T-cell (primary cell): ENCODE measurements around the gene HBP1. TPM values are rescaled to one million over a fixed set of nuclear protein-coding genes. Genes with fewer than 3 reads are reported as not detected.
A peak's percentile ranks its signal among the peaks of the same experiment; 100 is the strongest.

ENCODE experiments used
- ATAC-seq, 4 experiments: fragments of 200-7000 bp in 3 of 4; fragments of 150-1000 bp in 1 of 4; cut with Tn5 transposase; replicated peaks in 1 of 4; 1 replicate in 3 of 4; 2 replicates in 1 of 4; pipeline ENCODE4 v1.10.0; 2021; ENCODE audit warnings: moderate library complexity in 3 of 4, mild to moderate bottlenecking in 2 of 4, moderate number of reproducible peaks in 1 of 4
- CTCF ChIA-PET, 2 donors: fragments of 300-600 bp; sonication (Branson Sonifier 250); formaldehyde crosslinking; loops; one replicate each; lab custom pipeline; 2022; ENCODE audit warnings: antibody characterized with exemption in 2 of 2; lab: Charles Lee
- POLR2A ChIA-PET, 2 donors: fragments of 300-600 bp; sonication (Branson Sonifier 250); formaldehyde crosslinking; loops; one replicate each; lab custom pipeline; 2022; ENCODE audit warnings: antibody characterized with exemption in 2 of 2; lab: Charles Lee
- DNase-seq, 35 experiments: peaks; one replicate each; pipeline versions ENCODE4 v3.0.0 to v3.0.0-alpha.2; 2013 to 2023
- H3K27ac ChIP-seq: one replicate; pipeline ENCODE4 v1.5.1; 2013; ENCODE audit warnings: low read length
- H3K27me3 ChIP-seq, 2 experiments: replicated peaks in 1 of 2; 1 replicate in 1 of 2; 2 replicates in 1 of 2; pipeline versions ENCODE4 v1.6.1 to v1.7.0; 2013; ENCODE audit warnings: low read length in 1 of 2, mixed read lengths in 1 of 2; ENCODE audit not compliant: control insufficient read depth in 2 of 2, insufficient read depth in 2 of 2; ENCODE audit errors: extremely low read depth in 1 of 2
- H3K36me3 ChIP-seq, 2 donors: 1 replicate in 1 of 2; 2 replicates in 1 of 2; pipeline versions ENCODE4 v1.6.1 to v1.7.0; 2013; ENCODE audit warnings: low read length in 1 of 2; ENCODE audit not compliant: control insufficient read depth in 2 of 2, insufficient read depth in 1 of 2; ENCODE audit errors: extremely low read depth in 1 of 2
- H3K4me1 ChIP-seq, 2 experiments: 1 replicate in 1 of 2; 2 replicates in 1 of 2; pipeline versions ENCODE4 v1.6.1 to v1.7.0; 2013; ENCODE audit warnings: low read length in 2 of 2, mixed read lengths in 1 of 2; ENCODE audit not compliant: insufficient read depth in 2 of 2, control insufficient read depth in 1 of 2; ENCODE audit errors: extremely low read depth in 1 of 2
- H3K4me3 ChIP-seq, 2 donors: 1 replicate in 1 of 2; 2 replicates in 1 of 2; pipeline versions ENCODE4 v1.5.1 to v1.7.0; 2013; ENCODE audit warnings: mild to moderate bottlenecking in 2 of 2, low read length in 1 of 2, moderate library complexity in 1 of 2; ENCODE audit not compliant: control insufficient read depth in 1 of 2; ENCODE audit errors: extremely low read depth in 1 of 2
- H3K9me3 ChIP-seq: 2 replicates; pipeline ENCODE4 v1.7.0; 2013
- H3K27ac Mint-ChIP-seq, 2 donors: one replicate each; pipeline ENCODE4 v1.8.0; 2020 to 2021; ENCODE audit warnings: mild to moderate bottlenecking in 2 of 2, mixed read lengths in 2 of 2
- H3K27me3 Mint-ChIP-seq, 2 donors: one replicate each; pipeline ENCODE4 v1.8.0; 2021 to 2022; ENCODE audit warnings: mixed read lengths in 2 of 2
- H3K36me3 Mint-ChIP-seq: one replicate; pipeline ENCODE4 v1.8.0; 2021; ENCODE audit warnings: mixed read lengths
- H3K4me1 Mint-ChIP-seq, 3 donors: one replicate each; pipeline ENCODE4 v1.8.0; 2020 to 2022; ENCODE audit warnings: mixed read lengths in 3 of 3, mild to moderate bottlenecking in 1 of 3
- H3K4me3 Mint-ChIP-seq, 3 donors: one replicate each; pipeline ENCODE4 v1.8.0; 2020 to 2022; ENCODE audit warnings: mild to moderate bottlenecking in 3 of 3, mixed read lengths in 3 of 3, moderate library complexity in 3 of 3
- H3K9me3 Mint-ChIP-seq, 3 donors: one replicate each; pipeline ENCODE4 v1.8.0; 2020 to 2022; ENCODE audit warnings: mixed read lengths in 3 of 3
- WGBS: methylation state at CpG from one replicate; pipeline ENCODE4 v1.1.5; 2013; ENCODE audit warnings: missing lambda C conversion rate; ENCODE audit not compliant: insufficient coverage; 5-methylcytosine and 5-hydroxymethylcytosine counted together
- total RNA-seq, 35 experiments: library from RNA in 6 of 35; stranded (reverse) in 6 of 35; fragments of 120-200 nt in 1 of 35; gene quantifications; one replicate each; pipeline versions ENCODE4 v1.2.1 to v1.2.4 and lab custom pipeline; 2013 to 2026

The HBP1 gene
- total RNA-seq, 5 donors from 2014 or later (not counting 1 experiment from before 2014, with no cell fraction given), result 78.6 to 211 (median 92.0) TPM

GRCh38 chr7:107145067-107145838, 23.6 kb upstream of the HBP1 start:
- H3K4me3 ChIP-seq, result no peak overlapping the region
- no peaks in the 10 kb centered on the region for H3K9me3 Mint-ChIP-seq
- no peaks in the 10 kb centered on the region for H3K36me3 ChIP-seq
- H3K9me3 ChIP-seq, result no peaks in the 10 kb centered on the region
- no CpG with 5 or more reads among the region's 4 CpGs for WGBS
- no peaks in the 10 kb centered on the region for H3K36me3 Mint-ChIP-seq
- H3K27ac ChIP-seq, result no peak overlapping the region
- no peak for ATAC-seq
- peaks cover 0 to 5% (median 3%) of the 10 kb centered on the region in 3 donors for H3K4me1 Mint-ChIP-seq
- H3K27me3 ChIP-seq, result no peaks in the 10 kb centered on the region
- ChIA-PET POLR2A (interaction anchor here in 1 of 2 donors (0.7 kb wide), 1 partner anchor 287 kb away, joined by 3 read pairs; no protein-coding TSS in a partner anchor), CTCF (interaction anchor here (0.6 to 1.0 kb wide), 5 partner anchors 21 to 1375 kb away, joined by 3 to 11 read pairs (median 3); no protein-coding TSS in a partner anchor)
- H3K4me3 Mint-ChIP-seq, result no peak overlapping the region
- H3K27ac Mint-ChIP-seq, result no peak overlapping the region
- H3K27me3 Mint-ChIP-seq, result no peaks in the 10 kb centered on the region
- DNase-seq, result no peak
- no peaks in the 10 kb centered on the region for H3K4me1 ChIP-seq

DNA sequence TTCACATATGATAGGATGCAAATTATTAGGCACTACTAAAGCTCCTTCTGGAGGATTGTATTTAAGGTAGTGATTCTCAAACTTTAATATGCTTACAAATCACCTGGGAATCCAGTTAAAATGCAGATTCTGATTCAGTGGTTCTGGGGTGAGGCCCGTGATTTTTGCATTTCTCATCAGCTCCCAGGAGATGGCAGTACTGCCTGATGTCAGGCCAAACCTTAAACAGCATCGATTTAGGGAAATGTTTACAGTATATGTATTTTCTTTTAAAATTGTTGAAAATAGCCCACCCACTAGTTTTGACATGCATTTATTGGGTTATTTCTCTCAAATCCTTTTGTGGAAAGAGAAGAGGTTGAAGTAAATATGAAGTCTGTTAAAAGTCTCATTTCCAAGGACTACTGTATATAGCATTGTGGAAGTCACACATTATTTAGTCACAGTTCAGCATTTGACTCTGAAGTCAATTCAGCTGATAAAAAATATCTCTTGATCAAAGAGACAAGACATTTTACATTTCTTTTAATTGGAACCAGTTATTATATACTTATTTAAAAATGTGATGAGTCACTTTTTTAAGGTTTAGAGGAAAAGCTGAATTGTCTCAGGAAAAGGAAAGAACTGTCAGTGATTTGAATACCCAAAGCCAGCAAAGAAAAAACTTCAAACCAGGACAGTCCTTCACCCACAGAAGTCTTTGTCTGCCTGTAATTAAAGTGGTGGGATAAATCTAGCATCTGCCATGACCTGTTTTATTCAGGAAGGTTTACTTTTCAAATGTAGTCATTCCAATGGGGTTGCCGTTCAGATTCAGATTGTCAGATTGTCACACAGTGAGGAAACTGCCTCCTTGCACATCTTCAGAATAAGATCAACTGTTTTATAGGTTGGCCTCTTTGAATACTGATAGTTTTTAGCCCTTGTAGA, 21.1 kb upstream of the HBP1 start:
- ATAC-seq (peak; percentile 74 to 87 (median 78)), DNase-seq (peak in 27 of 35 experiments; percentile 5 to 69 (median 24))
- H3K4me3 Mint-ChIP-seq, result no peak overlapping the region
- no peaks in the 10 kb centered on the region for H3K27me3 ChIP-seq
- 100% methylated on average over 1 of the region's 3 CpGs for WGBS
- H3K27ac ChIP-seq, result no peak overlapping the region
- H3K27ac Mint-ChIP-seq, result no peak overlapping the region
- ChIA-PET CTCF (interaction anchor here (0.6 to 7.0 kb wide), 33 partner anchors 9 to 727 kb away, joined by 3 to 101 read pairs (median 5); partner anchors contain the start of gene HBP1 (in 1 of the 2)), POLR2A (interaction anchor here (0.6 to 1.2 kb wide), 6 partner anchors 19 to 349 kb away, joined by 3 to 8 read pairs (median 3); partner anchors contain the start of gene HBP1 (in 1 of the 2))
- no peaks in the 10 kb centered on the region for H3K9me3 ChIP-seq
- no peaks in the 10 kb centered on the region for H3K9me3 Mint-ChIP-seq
- peaks cover 0 to 7% (median 5%) of the 10 kb centered on the region in 3 donors for H3K4me1 Mint-ChIP-seq
- no peaks in the 10 kb centered on the region for H3K36me3 ChIP-seq
- H3K36me3 Mint-ChIP-seq, result no peaks in the 10 kb centered on the region
- no peak overlapping the region for H3K4me3 ChIP-seq
- no peaks in the 10 kb centered on the region for H3K4me1 ChIP-seq
- no peaks in the 10 kb centered on the region for H3K27me3 Mint-ChIP-seq

DNA sequence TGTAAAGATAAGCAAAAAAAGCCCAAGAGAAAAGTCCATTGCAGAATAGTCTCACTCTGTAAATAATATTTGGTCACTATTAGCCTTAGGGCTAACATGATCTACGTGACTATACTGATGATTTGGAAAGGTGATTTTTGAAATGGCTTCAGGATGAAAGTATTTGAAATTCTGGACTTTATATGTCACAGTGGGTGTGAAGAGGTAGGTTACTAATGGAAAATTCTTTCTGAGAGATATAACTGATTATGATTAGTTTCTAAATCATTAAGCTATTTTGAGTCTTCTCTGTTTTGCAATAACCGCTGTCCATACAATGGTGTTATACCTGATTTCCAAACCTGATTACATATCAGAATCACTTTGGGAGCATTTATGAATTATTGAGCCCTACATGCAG, 20.1 kb upstream of the HBP1 start:
- Histone ChIP-seq H3K9me3 (no peaks in the 10 kb centered on the region), H3K27ac (no peak overlapping the region), H3K4me3 (no peak overlapping the region), H3K27me3 (no peaks in the 10 kb centered on the region), H3K36me3 (no peaks in the 10 kb centered on the region), H3K4me1 (no peaks in the 10 kb centered on the region)
- Mint-ChIP-seq H3K27me3 (no peaks in the 10 kb centered on the region), H3K36me3 (no peaks in the 10 kb centered on the region), H3K4me1 (peaks cover 0 to 7% (median 5%) of the 10 kb centered on the region in 3 donors), H3K9me3 (no peaks in the 10 kb centered on the region), H3K4me3 (no peak overlapping the region), H3K27ac (no peak overlapping the region)
- CTCF ChIA-PET, result interaction anchor here (0.6 to 7.0 kb wide), 20 partner anchors 15 to 579 kb away, joined by 3 to 101 read pairs (median 4); partner anchors contain the start of gene HBP1 (in 2 of the 2)
- WGBS, result 100% methylated on average over 1 of the region's 2 CpGs
- POLR2A ChIA-PET, result interaction anchor here (0.5 to 1.2 kb wide), 3 partner anchors 21 to 417 kb away, joined by 3 to 4 read pairs (median 3); no protein-coding TSS in a partner anchor
- no peak for DNase-seq
- ATAC-seq, result no peak

DNA sequence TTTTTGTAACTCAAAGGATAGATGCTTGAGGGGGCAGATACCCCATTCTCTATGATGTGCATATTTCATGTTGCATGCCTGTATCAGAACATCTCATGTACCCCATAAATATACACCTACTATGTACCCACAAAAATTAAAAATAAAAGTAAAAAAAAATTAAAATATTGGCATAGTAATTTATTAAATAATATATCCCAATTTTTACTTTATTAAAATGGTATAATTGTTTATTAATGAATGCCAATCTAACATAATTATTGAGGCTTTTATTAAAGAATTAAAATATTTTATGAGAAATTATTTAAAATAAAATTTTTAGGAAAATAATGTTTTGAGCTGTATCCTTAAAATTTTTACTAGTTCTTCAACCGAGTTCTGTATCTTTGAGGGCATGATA, 18.9 kb upstream of the HBP1 start:
- DNase-seq, result no peak
- Mint-ChIP-seq H3K4me3 (no peak overlapping the region), H3K27ac (no peak overlapping the region), H3K27me3 (no peaks in the 10 kb centered on the region), H3K4me1 (peaks cover 0 to 7% (median 5%) of the 10 kb centered on the region in 3 donors), H3K9me3 (no peaks in the 10 kb centered on the region), H3K36me3 (no peaks in the 10 kb centered on the region)
- Histone ChIP-seq H3K27me3 (no peaks in the 10 kb centered on the region), H3K4me1 (no peaks in the 10 kb centered on the region), H3K9me3 (no peaks in the 10 kb centered on the region), H3K27ac (no peak overlapping the region), H3K4me3 (no peak overlapping the region), H3K36me3 (no peaks in the 10 kb centered on the region)
- ChIA-PET POLR2A (interaction anchor here in 1 of 2 donors (1.7 kb wide), 1 partner anchor 18 kb away, joined by 10 read pairs; the partner anchor contains the start of gene HBP1), CTCF (interaction anchor here (0.5 to 7.0 kb wide), 33 partner anchors 11 to 725 kb away, joined by 3 to 101 read pairs (median 4); partner anchors contain the start of gene HBP1 (in 1 of the 2))
- ATAC-seq, result no peak
- no CpG with 5 or more reads among the region's 1 CpG for WGBS

DNA sequence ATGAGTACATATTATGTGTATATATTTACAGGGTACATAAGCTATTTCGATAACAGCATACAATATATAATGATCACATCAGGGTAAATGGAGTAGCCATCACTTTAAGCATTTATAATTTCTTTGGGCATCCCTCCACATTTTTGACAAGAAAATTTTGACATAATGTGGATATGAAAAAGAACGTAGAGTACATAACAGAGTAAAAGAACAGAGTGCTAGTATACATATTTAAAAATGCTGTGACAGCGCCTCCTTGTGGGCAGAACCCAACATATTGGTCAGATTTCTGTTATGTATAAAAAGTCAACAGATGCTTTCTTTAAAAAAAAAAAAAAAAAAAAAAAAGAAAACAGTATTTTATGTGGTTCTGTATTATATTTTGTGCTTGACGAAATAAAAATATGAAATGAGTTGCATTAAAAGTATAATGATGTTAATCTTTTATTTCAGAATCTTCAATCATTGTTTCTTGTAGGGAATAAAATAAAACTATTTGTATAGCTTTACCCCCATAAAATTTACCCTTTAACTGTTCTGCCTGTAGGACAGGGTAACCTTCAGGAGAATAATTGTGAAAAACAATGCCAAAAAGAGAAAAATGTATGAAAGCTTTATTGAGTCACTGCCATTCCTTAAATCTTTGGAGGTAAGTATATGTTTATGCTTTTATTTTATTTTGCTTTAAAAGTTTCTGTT, 18.3 kb upstream of the HBP1 start:
- ATAC-seq (peak; percentile 71 to 85 (median 73)), DNase-seq (peak; percentile 43 to 90 (median 74))
- POLR2A ChIA-PET, result interaction anchor here (0.5 to 1.7 kb wide), 3 partner anchors 12 to 24 kb away, joined by 3 to 10 read pairs (median 4); partner anchors contain the start of gene HBP1 (in 1 of the 2)
- Mint-ChIP-seq H3K4me3 (no peak overlapping the region), H3K27me3 (no peaks in the 10 kb centered on the region), H3K9me3 (no peaks in the 10 kb centered on the region), H3K4me1 (peaks cover 0 to 7% (median 5%) of the 10 kb centered on the region in 3 donors), H3K36me3 (no peaks in the 10 kb centered on the region), H3K27ac (no peak overlapping the region)
- WGBS, result no CpG with 5 or more reads among the region's 4 CpGs
- H3K4me1 ChIP-seq, result no peaks in the 10 kb centered on the region
- H3K9me3 ChIP-seq, result no peaks in the 10 kb centered on the region
- H3K27ac ChIP-seq, result no peak overlapping the region
- no peaks in the 10 kb centered on the region for H3K27me3 ChIP-seq
- H3K4me3 ChIP-seq, result no peak overlapping the region
- no peaks in the 10 kb centered on the region for H3K36me3 ChIP-seq
- CTCF ChIA-PET, result interaction anchor here (0.5 to 7.0 kb wide), 37 partner anchors 12 to 724 kb away, joined by 3 to 101 read pairs (median 4); partner anchors contain the start of gene HBP1 (in 1 of the 2)
